PC-9 (cell line): ENCODE results near the gene AGMO. TPM values are rescaled to one million over a fixed set of nuclear protein-coding genes. Genes with fewer than 3 reads are reported as not detected.

ENCODE experiments used
- BruUV-seq: library from RNA; stranded (reverse); fragments of 400-500 nt; replicated peaks from 2 replicates; lab custom pipeline; 2021; lab: Mats Ljungman, UMichigan
- CTCF ChIA-PET: fragments of 300-600 bp; sonication (Branson Sonifier 250); formaldehyde crosslinking; loops from one replicate; lab custom pipeline; 2022; ENCODE audit warnings: antibody characterized with exemption; lab: Charles Lee
- POLR2A ChIA-PET: fragments of 300-600 bp; sonication (Branson Sonifier 250); formaldehyde crosslinking; loops from one replicate; lab custom pipeline; 2022; ENCODE audit warnings: antibody characterized with exemption; ENCODE audit not compliant: unreplicated experiment; lab: Charles Lee
- DNase-seq, 2 experiments: peaks; one replicate each; pipeline versions ENCODE4 v3.0.0 to v3.0.0-alpha.2; 2015 to 2022; ENCODE audit warnings: mixed read lengths in 1 of 2
- H2AFZ ChIP-seq: fragments of 200-600 bp; sonication (generic); 2 replicates; pipeline ENCODE4 v1.8.1; 2017; ENCODE audit warnings: antibody characterized with exemption
- H3F3A ChIP-seq: fragments of 200-600 bp; sonication (generic); 2 replicates; pipeline ENCODE4 v1.8.1; 2017; ENCODE audit warnings: antibody characterized with exemption, mild to moderate bottlenecking, low read depth; ENCODE audit not compliant: insufficient read depth
- H3K27ac ChIP-seq: fragments of 200-600 bp; sonication (generic); 2 replicates; pipeline ENCODE4 v1.6.1; 2016; ENCODE audit warnings: mixed run types
- H3K27me3 ChIP-seq: fragments of 200-600 bp; sonication (generic); 2 replicates; pipeline ENCODE4 v1.6.1; 2016; ENCODE audit warnings: low read depth, mixed run types; ENCODE audit not compliant: insufficient read depth
- H3K36me3 ChIP-seq: fragments of 200-600 bp; sonication (generic); 2 replicates; pipeline ENCODE4 v1.6.1; 2016; ENCODE audit warnings: low read depth, mixed run types
- H3K4me1 ChIP-seq: fragments of 200-600 bp; sonication (generic); replicated peaks from 2 replicates; pipeline ENCODE4 v1.6.1; 2016; ENCODE audit warnings: mixed run types; ENCODE audit not compliant: insufficient read depth
- H3K4me2 ChIP-seq: fragments of 200-600 bp; sonication (generic); 2 replicates; pipeline ENCODE4 v1.6.1; 2017; ENCODE audit warnings: mixed run types
- H3K4me3 ChIP-seq: fragments of 200-600 bp; sonication (generic); 2 replicates; pipeline ENCODE4 v1.6.1; 2016; ENCODE audit warnings: mixed run types
- H3K79me2 ChIP-seq: fragments of 200-600 bp; sonication (generic); 2 replicates; pipeline ENCODE4 v1.6.1; 2017; ENCODE audit warnings: low read depth, mixed run types
- H3K9me2 ChIP-seq: fragments of 200-600 bp; sonication (generic); 2 replicates; pipeline ENCODE4 v1.8.1; 2017; ENCODE audit warnings: mild to moderate bottlenecking; ENCODE audit not compliant: insufficient read depth
- H3K9me3 ChIP-seq: fragments of 200-600 bp; sonication (generic); 2 replicates; pipeline ENCODE4 v1.8.1; 2016; ENCODE audit warnings: low read depth; ENCODE audit not compliant: insufficient read depth
- H4K20me1 ChIP-seq: fragments of 200-600 bp; sonication (generic); 2 replicates; pipeline ENCODE4 v1.8.1; 2017; ENCODE audit not compliant: insufficient read depth
- EZH2 ChIP-seq: fragments of 200-600 bp; sonication (generic); IDR thresholded peaks from 2 replicates; pipeline ENCODE4 v1.8.0; 2017; ENCODE audit warnings: antibody characterized with exemption, low read depth
- intact Hi-C: fragments of 100-400 bp; cut with micrococcal nuclease; formaldehyde crosslinking; loops from one replicate; pipeline ENCODE4 v1.10.0; 2022; ENCODE audit not compliant: unreplicated experiment
- total RNA-seq: library from RNA; stranded (reverse); gene quantifications from 2 replicates; pipeline ENCODE4 v1.2.3, GENCODE V29; 2021
- TF ChIP-seq, protein P1 (sequence below): fragments of 200-600 bp; sonication (generic); conservative IDR thresholded peaks from 2 replicates; pipeline ENCODE4 v1.6.1; 2017; ENCODE audit warnings: mixed run types, antibody characterized with exemption, mild to moderate bottlenecking, moderate library complexity

AGMO gene
- total RNA-seq, 1 experiment from 2014 or later = not detected

DNA sequence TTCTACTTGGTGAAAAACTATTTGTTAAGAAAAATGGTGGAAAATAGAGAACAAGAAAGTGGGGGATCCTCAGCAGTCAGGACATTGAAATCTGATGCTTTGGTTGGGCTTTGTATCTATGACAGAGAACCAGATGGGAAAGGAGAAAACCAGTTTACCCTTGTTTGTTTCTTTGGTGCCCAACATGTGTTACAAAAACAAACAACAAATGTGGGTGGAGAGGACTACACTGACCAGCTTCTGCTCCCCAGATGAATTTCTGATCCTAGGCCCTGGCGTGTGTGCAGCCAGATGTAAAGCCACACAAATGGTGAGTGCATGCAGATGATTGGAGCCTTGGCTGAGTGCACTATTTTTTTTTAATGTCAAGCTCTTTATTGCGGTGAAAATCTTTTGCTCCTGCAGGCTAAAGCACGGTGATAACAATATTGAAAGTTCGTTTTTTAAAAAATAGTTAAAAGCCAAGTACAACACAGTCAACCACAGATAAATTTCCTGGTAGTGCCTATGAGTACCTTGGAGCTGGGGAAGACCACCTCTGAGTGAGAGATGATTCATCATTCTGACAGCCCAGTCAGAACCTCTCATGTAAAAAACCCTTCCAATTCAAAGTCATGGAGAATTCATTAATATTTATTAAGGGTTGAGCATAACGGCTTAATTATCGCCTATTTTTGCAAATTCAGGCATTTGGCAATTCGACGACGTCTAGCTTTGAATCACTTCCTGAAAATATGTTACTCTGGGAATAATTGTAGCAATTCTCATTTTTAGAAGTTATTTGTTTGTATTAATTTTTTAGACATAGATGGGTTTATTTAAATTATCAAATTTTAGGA is 163.7 kb downstream of the AGMO start:
- Histone ChIP-seq H3K27ac (no peak overlapping the region), H3F3A (no peaks in the 10 kb centered on the region; the same call in 1 of the 2 replicates), H2AFZ (no peak overlapping the region), H3K27me3 (no peaks in the 10 kb centered on the region), H3K36me3 (no peaks in the 10 kb centered on the region), H3K9me2 (peaks cover 9% of the 10 kb centered on the region), H3K9me3 (no peaks in the 10 kb centered on the region; the same call in 1 of the 2 replicates), H3K79me2 (no peaks in the 10 kb centered on the region), H3K4me1 (no peaks in the 10 kb centered on the region), H4K20me1 (no peaks in the 10 kb centered on the region), H3K4me3 (no peak overlapping the region), H3K4me2 (no peak overlapping the region)
- intact Hi-C loops = no loop called here
- no TSS peak for BruUV-seq
- CTCF ChIA-PET = interaction anchor here (0.7 kb wide), 1 partner anchor 1340 kb away, joined by 3 read pairs; no protein-coding TSS in a partner anchor
- POLR2A ChIA-PET = interaction anchor here (0.7 kb wide), 1 partner anchor 382 kb away, joined by 6 read pairs; no protein-coding TSS in a partner anchor
- no peak for DNase-seq
- TF ChIP-seq, protein P1, sequence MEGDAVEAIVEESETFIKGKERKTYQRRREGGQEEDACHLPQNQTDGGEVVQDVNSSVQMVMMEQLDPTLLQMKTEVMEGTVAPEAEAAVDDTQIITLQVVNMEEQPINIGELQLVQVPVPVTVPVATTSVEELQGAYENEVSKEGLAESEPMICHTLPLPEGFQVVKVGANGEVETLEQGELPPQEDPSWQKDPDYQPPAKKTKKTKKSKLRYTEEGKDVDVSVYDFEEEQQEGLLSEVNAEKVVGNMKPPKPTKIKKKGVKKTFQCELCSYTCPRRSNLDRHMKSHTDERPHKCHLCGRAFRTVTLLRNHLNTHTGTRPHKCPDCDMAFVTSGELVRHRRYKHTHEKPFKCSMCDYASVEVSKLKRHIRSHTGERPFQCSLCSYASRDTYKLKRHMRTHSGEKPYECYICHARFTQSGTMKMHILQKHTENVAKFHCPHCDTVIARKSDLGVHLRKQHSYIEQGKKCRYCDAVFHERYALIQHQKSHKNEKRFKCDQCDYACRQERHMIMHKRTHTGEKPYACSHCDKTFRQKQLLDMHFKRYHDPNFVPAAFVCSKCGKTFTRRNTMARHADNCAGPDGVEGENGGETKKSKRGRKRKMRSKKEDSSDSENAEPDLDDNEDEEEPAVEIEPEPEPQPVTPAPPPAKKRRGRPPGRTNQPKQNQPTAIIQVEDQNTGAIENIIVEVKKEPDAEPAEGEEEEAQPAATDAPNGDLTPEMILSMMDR = no peak
- TF ChIP-seq EZH2 = no peak

DNA sequence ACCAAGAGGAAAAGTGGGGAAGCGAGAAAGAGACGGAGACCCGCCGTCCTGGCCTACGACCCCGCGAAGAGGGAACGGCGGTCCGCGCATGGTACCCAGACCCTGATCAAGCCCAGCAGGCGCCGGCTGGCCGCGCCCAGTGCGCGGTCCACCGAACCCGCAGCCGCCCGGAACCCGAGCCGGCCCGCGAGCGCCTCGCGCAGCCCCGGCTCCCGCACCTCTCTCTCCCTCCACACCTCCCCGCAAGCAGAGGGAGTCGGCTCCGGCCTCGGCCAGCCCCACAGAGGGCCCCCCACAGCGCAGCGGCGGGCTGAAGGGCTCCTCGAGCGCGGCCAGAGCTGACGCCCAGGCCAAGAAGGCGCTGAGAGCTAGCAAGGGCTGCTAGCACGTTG is 164.7 kb downstream of the AGMO start:
- H3K9me3 ChIP-seq = no peaks in the 10 kb centered on the region; the same call in 1 of the 2 replicates
- H3K9me2 ChIP-seq = peaks cover 9% of the 10 kb centered on the region
- no peaks in the 10 kb centered on the region for H3K4me1 ChIP-seq
- CTCF ChIA-PET = interaction anchor here (0.6 kb wide), 1 partner anchor 122 kb away, joined by 3 read pairs; no protein-coding TSS in a partner anchor
- TF ChIP-seq, protein P1 = no peak
- TF ChIP-seq EZH2 = no peak
- POLR2A ChIA-PET = interaction anchor here (0.6 kb wide), 1 partner anchor 33 kb away, joined by 5 read pairs; no protein-coding TSS in a partner anchor
- BruUV-seq = no TSS peak
- H3K27me3 ChIP-seq = no peaks in the 10 kb centered on the region
- H3K36me3 ChIP-seq = no peaks in the 10 kb centered on the region
- no peaks in the 10 kb centered on the region; the same call in 1 of the 2 replicates for H3F3A ChIP-seq
- H3K4me2 ChIP-seq = no peak overlapping the region
- intact Hi-C loops = no loop called here
- H2AFZ ChIP-seq = no peak overlapping the region
- H3K27ac ChIP-seq = no peak overlapping the region
- no peaks in the 10 kb centered on the region for H4K20me1 ChIP-seq
- DNase-seq = no peak
- no peaks in the 10 kb centered on the region for H3K79me2 ChIP-seq
- H3K4me3 ChIP-seq = no peak overlapping the region

DNA sequence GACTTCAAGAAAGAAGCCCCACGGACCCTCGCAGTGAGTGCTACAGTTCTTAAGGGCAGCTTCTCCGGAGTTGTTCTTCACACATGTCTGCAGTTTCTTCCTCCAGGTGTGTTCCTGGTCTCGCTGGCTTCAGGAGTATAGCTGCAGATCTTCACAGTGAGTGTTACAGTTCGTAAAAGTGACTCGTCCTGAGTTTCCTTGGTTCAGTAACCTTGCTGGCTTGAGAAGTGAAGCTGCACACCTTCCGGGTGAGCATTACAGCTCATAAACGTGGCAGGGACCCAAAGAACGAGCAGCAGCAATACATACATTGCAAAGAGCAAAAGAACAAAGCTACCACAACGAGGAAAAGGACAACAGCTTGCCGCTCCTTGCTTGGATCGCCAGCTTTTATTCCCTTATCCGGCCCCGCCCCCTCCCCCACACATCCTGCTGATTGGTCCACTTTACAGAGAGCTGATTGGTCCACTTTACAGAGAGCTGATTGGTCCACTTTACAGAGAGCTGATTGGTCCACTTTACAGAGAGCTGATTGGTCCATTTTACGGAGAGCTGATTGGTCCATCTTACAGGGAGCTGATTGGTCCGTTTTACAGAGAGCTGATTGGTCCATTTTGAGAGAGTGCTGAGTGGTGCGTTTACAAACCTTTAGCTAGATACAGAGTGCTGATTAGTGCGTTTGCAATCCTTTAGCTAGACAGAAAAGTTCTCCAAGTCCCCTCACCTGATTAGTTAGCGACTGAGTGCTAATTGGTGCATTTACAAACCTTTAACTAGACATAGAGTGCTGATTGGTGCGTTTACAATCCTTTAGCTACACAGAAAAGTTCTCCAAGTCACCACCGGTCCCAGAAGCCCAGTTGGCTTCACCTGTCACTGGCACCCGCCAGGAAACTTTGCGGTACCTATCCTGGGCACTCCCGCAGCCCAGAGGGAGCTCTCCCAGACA is 165.3 kb downstream of the AGMO start:
- no peaks in the 10 kb centered on the region for H3K27me3 ChIP-seq
- no peaks in the 10 kb centered on the region for H4K20me1 ChIP-seq
- no peaks in the 10 kb centered on the region; the same call in 1 of the 2 replicates for H3F3A ChIP-seq
- peak overlapping the region; percentile 78 for H2AFZ ChIP-seq
- CTCF ChIA-PET = interaction anchor here (0.6 kb wide), 2 partner anchors 122 to 380 kb away, joined by 3 to 18 read pairs; no protein-coding TSS in a partner anchor
- intact Hi-C loops = no loop called here
- POLR2A ChIA-PET = interaction anchor here (0.6 kb wide), 1 partner anchor 33 kb away, joined by 5 read pairs; no protein-coding TSS in a partner anchor
- no peaks in the 10 kb centered on the region; the same call in 1 of the 2 replicates for H3K9me3 ChIP-seq
- peak in 1 of 2 experiments; percentile 7 for DNase-seq
- no peaks in the 10 kb centered on the region for H3K36me3 ChIP-seq
- no peak for TF ChIP-seq EZH2
- TF ChIP-seq, protein P1 = no peak
- no TSS peak for BruUV-seq
- peak overlapping the region; percentile 17 for H3K4me2 ChIP-seq
- no peaks in the 10 kb centered on the region for H3K4me1 ChIP-seq
- no peaks in the 10 kb centered on the region for H3K79me2 ChIP-seq
- no peak overlapping the region for H3K27ac ChIP-seq
- peaks cover 9% of the 10 kb centered on the region for H3K9me2 ChIP-seq
- no peak overlapping the region; the same call in 1 of the 2 replicates for H3K4me3 ChIP-seq
